IMR-90 (cell line): Measurements from ENCODE around the gene DCC. TPM values are rescaled to one million over a fixed set of nuclear protein-coding genes. Genes with fewer than 3 reads are reported as not detected.

ENCODE experiments used
- ATAC-seq: fragments of 200-7000 bp; cut with Tn5 transposase; 2 replicates; pipeline ENCODE4 v1.9.1; 2020; ENCODE audit warnings: low read depth, mild to moderate bottlenecking, moderate library complexity
- BruUV-seq: library from RNA; stranded (reverse); fragments of 400-500 nt; replicated peaks from 2 replicates; lab custom pipeline; 2021; lab: Mats Ljungman, UMichigan
- CTCF ChIA-PET: fragments of 300-600 bp; formaldehyde crosslinking; extraction: SDS; loops from one replicate; lab custom pipeline; 2021; ENCODE audit warnings: antibody characterized with exemption; lab: Yijun Ruan, JAX
- POLR2A ChIA-PET: fragments of 300-600 bp; sonication (Branson Sonifier 250); formaldehyde crosslinking; loops from one replicate; lab custom pipeline; 2022; ENCODE audit warnings: antibody characterized with exemption; ENCODE audit not compliant: unreplicated experiment; lab: Charles Lee
- DNase-seq: peaks from one replicate; pipeline ENCODE4 v3.0.0; 2013
- H2AFZ ChIP-seq: replicated peaks from 2 replicates; pipeline ENCODE3; 2013; ENCODE audit warnings: low read length, mild to moderate bottlenecking; ENCODE audit not compliant: poor library complexity
- H2AK5ac ChIP-seq: 2 replicates; pipeline ENCODE4 v1.6.1; 2013; ENCODE audit warnings: low read depth, low read length, inconsistent platforms
- H2AK9ac ChIP-seq: replicated peaks from 2 replicates; pipeline ENCODE3; 2013; ENCODE audit warnings: mild to moderate bottlenecking, low read depth, low read length, moderate library complexity; ENCODE audit not compliant: poor library complexity
- H2BK120ac ChIP-seq: 2 replicates; pipeline ENCODE4 v1.6.1; 2013; ENCODE audit warnings: low read depth, low read length, inconsistent platforms
- H2BK15ac ChIP-seq: 3 replicates; pipeline ENCODE4 v1.6.1; 2013; ENCODE audit warnings: low read depth, low read length, inconsistent platforms
- H2BK20ac ChIP-seq: 2 replicates; pipeline ENCODE4 v1.6.1; 2013; ENCODE audit warnings: low read depth, mild to moderate bottlenecking, inconsistent platforms, low read length, moderate library complexity
- H2BK5ac ChIP-seq: 2 replicates; pipeline ENCODE4 v1.6.1; 2013; ENCODE audit warnings: mild to moderate bottlenecking, low read depth, low read length, inconsistent platforms; ENCODE audit not compliant: poor library complexity, severe bottlenecking
- H3K14ac ChIP-seq: replicated peaks from 2 replicates; pipeline ENCODE4 v1.6.1; 2013; ENCODE audit warnings: low read depth, low read length, inconsistent platforms
- H3K18ac ChIP-seq: 2 replicates; pipeline ENCODE4 v1.6.1; 2013; ENCODE audit warnings: low read depth, low read length, control low read depth
- H3K23ac ChIP-seq: 2 replicates; pipeline ENCODE4 v1.6.1; 2013; ENCODE audit warnings: low read depth, low read length, inconsistent platforms
- H3K27ac ChIP-seq: 2 replicates; pipeline ENCODE4 v1.5.1; 2013; ENCODE audit warnings: mild to moderate bottlenecking, control low read depth, low read length; ENCODE audit not compliant: insufficient read depth
- H3K27me3 ChIP-seq: 2 replicates; pipeline ENCODE4 v1.6.1; 2013; ENCODE audit warnings: low read length; ENCODE audit not compliant: control insufficient read depth, insufficient read depth
- H3K36me3 ChIP-seq: 2 replicates; pipeline ENCODE4 v1.6.1; 2013; ENCODE audit warnings: low read length, mixed read lengths; ENCODE audit not compliant: control insufficient read depth, insufficient read depth
- H3K4ac ChIP-seq: 2 replicates; pipeline ENCODE4 v1.6.1; 2013; ENCODE audit warnings: low read depth, low read length, inconsistent platforms
- H3K4me1 ChIP-seq: 2 replicates; pipeline ENCODE4 v1.6.1; 2013; ENCODE audit warnings: low read length, mixed read lengths; ENCODE audit not compliant: control insufficient read depth, insufficient read depth
- H3K4me2 ChIP-seq: 2 replicates; pipeline ENCODE4 v1.6.1; 2013; ENCODE audit warnings: low read depth, mild to moderate bottlenecking, control low read depth, low read length, moderate library complexity
- H3K4me3 ChIP-seq: 2 replicates; pipeline ENCODE4 v1.5.1; 2013; ENCODE audit warnings: low read depth, mild to moderate bottlenecking, control low read depth, low read length, moderate library complexity; ENCODE audit not compliant: insufficient read depth
- H3K56ac ChIP-seq: 2 replicates; pipeline ENCODE4 v1.6.1; 2013; ENCODE audit warnings: low read length, inconsistent platforms; ENCODE audit not compliant: insufficient read depth; ENCODE audit errors: extremely low read depth
- H3K79me1 ChIP-seq, 2 experiments: 2 replicates each; pipeline ENCODE4 v1.6.1; 2013; ENCODE audit warnings: low read length in 2 of 2, inconsistent platforms in 1 of 2, low read depth in 1 of 2
- H3K9ac ChIP-seq: 2 replicates; pipeline ENCODE4 v1.6.1; 2013; ENCODE audit warnings: low read depth, low read length, control low read depth
- H3K9me1 ChIP-seq: 2 replicates; pipeline ENCODE4 v1.6.1; 2013; ENCODE audit warnings: low read length, inconsistent platforms; ENCODE audit not compliant: insufficient read depth
- H3K9me3 ChIP-seq: 2 replicates; pipeline ENCODE4 v1.6.1; 2013; ENCODE audit warnings: low read length; ENCODE audit not compliant: control insufficient read depth, insufficient read depth
- H4K20me1 ChIP-seq: 2 replicates; pipeline ENCODE4 v1.6.1; 2013; ENCODE audit warnings: low read length, inconsistent platforms; ENCODE audit not compliant: insufficient read depth
- H4K5ac ChIP-seq: 2 replicates; pipeline ENCODE4 v1.6.1; 2013; ENCODE audit warnings: mild to moderate bottlenecking, low read depth, low read length, control low read depth
- H4K8ac ChIP-seq, 2 experiments: 2 replicates each; pipeline ENCODE4 v1.6.1; 2013; ENCODE audit warnings: low read depth in 2 of 2, low read length in 2 of 2, control low read depth in 1 of 2, inconsistent platforms in 1 of 2
- H4K91ac ChIP-seq: 2 replicates; pipeline ENCODE4 v1.6.1; 2013; ENCODE audit warnings: low read depth, low read length, inconsistent platforms; ENCODE audit not compliant: insufficient read depth
- BHLHE40 ChIP-seq: fragments of 150-350 bp; IDR thresholded peaks from 2 replicates; pipeline ENCODE4 v1.6.1; 2016; ENCODE audit warnings: mild to moderate bottlenecking, low read depth, low read length
- CEBPB ChIP-seq: IDR thresholded peaks from 2 replicates; pipeline ENCODE4 v1.6.1; 2012; ENCODE audit warnings: low read depth, low read length, improper control_type of control experiment
- CHD1 ChIP-seq: IDR thresholded peaks from 2 replicates; pipeline ENCODE4 v1.6.1; 2012; ENCODE audit warnings: low read depth, low read length, improper control_type of control experiment
- CTCF ChIP-seq: conservative IDR thresholded peaks from 2 replicates; pipeline ENCODE4 v1.5.1; 2012; ENCODE audit warnings: mild to moderate bottlenecking, low read depth, low read length, improper control_type of control experiment
- ELK1 ChIP-seq: fragments of 150-350 bp; IDR thresholded peaks from 2 replicates; pipeline ENCODE4 v1.6.1; 2016; ENCODE audit warnings: low read depth, mild to moderate bottlenecking, low read length, moderate library complexity, borderline replicate concordance
- FOS ChIP-seq: fragments of 150-350 bp; IDR thresholded peaks from 2 replicates; pipeline ENCODE4 v1.6.1; 2016; ENCODE audit warnings: low read depth, low read length
- MAFK ChIP-seq: IDR thresholded peaks from 2 replicates; pipeline ENCODE4 v1.6.1; 2012; ENCODE audit warnings: low read depth, low read length, improper control_type of control experiment
- MAZ ChIP-seq: IDR thresholded peaks from 2 replicates; pipeline ENCODE4 v1.6.1; 2012; ENCODE audit warnings: low read depth, mild to moderate bottlenecking, low read length, improper control_type of control experiment, moderate library complexity, borderline replicate concordance
- MXI1 ChIP-seq: IDR thresholded peaks from 2 replicates; pipeline ENCODE4 v1.6.1; 2012; ENCODE audit warnings: low read depth, mild to moderate bottlenecking, low read length, moderate library complexity, borderline replicate concordance
- NFE2L2 ChIP-seq: fragments of 150-350 bp; IDR thresholded peaks from 2 replicates; pipeline ENCODE4 v1.6.1; 2016; ENCODE audit warnings: low read depth, mild to moderate bottlenecking, low read length
- POLR2A ChIP-seq: IDR thresholded peaks from 2 replicates; pipeline ENCODE4 v1.6.1; 2012; ENCODE audit warnings: mild to moderate bottlenecking, low read depth, low read length
- RAD21 ChIP-seq: IDR thresholded peaks from 2 replicates; pipeline ENCODE4 v1.6.1; 2012; ENCODE audit warnings: low read length, improper control_type of control experiment
- RCOR1 ChIP-seq: IDR thresholded peaks from 2 replicates; pipeline ENCODE4 v1.6.1; 2012; ENCODE audit warnings: mild to moderate bottlenecking, low read length, improper control_type of control experiment; ENCODE audit not compliant: insufficient replicate concordance
- RFX5 ChIP-seq: IDR thresholded peaks from 2 replicates; pipeline ENCODE4 v1.8.0; 2012; ENCODE audit warnings: low read depth, mild to moderate bottlenecking, low read length, moderate library complexity
- SMC3 ChIP-seq: fragments of 150-350 bp; IDR thresholded peaks from 2 replicates; pipeline ENCODE4 v1.6.1; 2016; ENCODE audit warnings: low read depth, mild to moderate bottlenecking, antibody characterized with exemption, low read length, moderate library complexity
- USF2 ChIP-seq: fragments of 150-350 bp; IDR thresholded peaks from 2 replicates; pipeline ENCODE4 v1.6.1; 2017; ENCODE audit warnings: mild to moderate bottlenecking, antibody characterized with exemption, low read length, low read depth
- WGBS, 2 experiments: methylation state at CpG; one replicate each; pipeline versions ENCODE4 v1.1.5 to v1.1.7; 2013; ENCODE audit warnings: missing lambda C conversion rate in 2 of 2; ENCODE audit not compliant: insufficient read length in 1 of 2; ENCODE audit errors: extremely low coverage in 2 of 2; 5-methylcytosine and 5-hydroxymethylcytosine counted together
- dilution Hi-C: fragments of 300-500 bp; cut with HindIII; formaldehyde crosslinking; loops from one replicate; pipeline ENCODE4 v1.14.3; 2018; ENCODE audit warnings: low sequenced_read_pairs; ENCODE audit not compliant: unreplicated experiment
- in situ Hi-C: fragments of 300-500 bp; cut with MboI; formaldehyde crosslinking; loops from 3 replicates; pipeline ENCODE4 v1.14.3; 2019; ENCODE audit warnings: low sequenced_read_pairs, inconsistent platforms, mixed read lengths
- intact Hi-C: fragments of 100-400 bp; cut with micrococcal nuclease; formaldehyde crosslinking; loops from 2 replicates; pipeline ENCODE4 v1.10.0; 2022
- polyA plus RNA-seq, 3 experiments: library from polyadenylated mRNA; depleted of rRNA; stranded (reverse); fragments of >200 nt; gene quantifications; 2 replicates each; pipeline ENCODE4 v1.2.3, GENCODE V29; 2012; ENCODE audit warnings: low replicate concordance in 1 of 3
- total RNA-seq: library from RNA; depleted of rRNA; stranded (reverse); fragments of >200 nt; gene quantifications from 2 replicates; pipeline ENCODE4 v1.2.3, GENCODE V29; 2012

The DCC gene
- total and polyA plus RNA-seq, 2 of the 4 experiments (the other 2 are of a cell fraction) = 0.31 to 0.54 TPM

GRCh38 chr18:52748343-52748742 lies 408.3 kb downstream of the DCC start:
- H3K4ac ChIP-seq = no peak overlapping the region
- H3K14ac ChIP-seq = no peak overlapping the region
- intact Hi-C loops = no loop called here
- H3K23ac ChIP-seq = no peak overlapping the region
- no peak overlapping the region for H4K91ac ChIP-seq
- no peak overlapping the region for H2AFZ ChIP-seq
- DNase-seq (no peak), ATAC-seq (no peak)
- no peaks in the 10 kb centered on the region for H3K4me1 ChIP-seq
- H4K20me1 ChIP-seq = no peaks in the 10 kb centered on the region
- no peak overlapping the region for H3K9ac ChIP-seq
- H3K79me1 ChIP-seq = no peaks in the 10 kb centered on the region
- no peaks in the 10 kb centered on the region for H3K27me3 ChIP-seq
- no peak overlapping the region for H2BK120ac ChIP-seq
- H3K36me3 ChIP-seq = no peaks in the 10 kb centered on the region
- no peak overlapping the region for H3K4me2 ChIP-seq
- ChIA-PET CTCF (no interaction called here), POLR2A (no interaction called here)
- dilution Hi-C loops = no loop called here
- 49% methylated on average over 3 of the region's 8 CpGs; no CpG with 5 or more reads in 1 of the 2 experiments for WGBS, 2 experiments
- no peaks in the 10 kb centered on the region for H3K9me1 ChIP-seq
- H2BK15ac ChIP-seq = no peak overlapping the region
- H4K5ac ChIP-seq = no peak overlapping the region
- in situ Hi-C loops = no loop called here
- no peak overlapping the region for H3K27ac ChIP-seq
- no peak overlapping the region for H3K56ac ChIP-seq
- TF ChIP-seq MXI1 (no peak), SMC3 (no peak), RCOR1 (no peak), CEBPB (no peak), ELK1 (no peak), MAZ (no peak), CTCF (no peak), BHLHE40 (no peak), RAD21 (no peak), FOS (no peak), USF2 (no peak), NFE2L2 (no peak), MAFK (no peak), POLR2A (no peak), RFX5 (no peak), CHD1 (no peak)
- no peak overlapping the region for H4K8ac ChIP-seq
- no peak overlapping the region for H2BK5ac ChIP-seq
- no peak overlapping the region for H3K4me3 ChIP-seq
- no peak overlapping the region for H2BK20ac ChIP-seq
- H2AK9ac ChIP-seq = no peak overlapping the region
- no TSS peak for BruUV-seq
- H3K9me3 ChIP-seq = peaks cover 14% of the 10 kb centered on the region
- no peak overlapping the region for H3K18ac ChIP-seq
- H2AK5ac ChIP-seq = no peak overlapping the region
